Activated CD4-positive, alpha-beta T cell treated with anti-CD3 and anti-CD28 coated beads for 24 hours (primary cell): ENCODE results near the gene FSTL4.

Experiments
- DNase-seq, 2 donors: peaks; one replicate each; pipeline ENCODE4 v3.0.0-alpha.2; 2020; ENCODE audit warnings: low read depth in 2 of 2

Gene FSTL4

GRCh38 chr5:133341296-133341695, 271.0 kb downstream of the FSTL4 start:
- DNase-seq = no peak

GRCh38 chr5:133340822-133341221, 271.5 kb downstream of the FSTL4 start:
- DNase-seq = no peak

GRCh38 chr5:133340002-133340755, 272.2 kb downstream of the FSTL4 start:
- DNase-seq = no peak

GRCh38 chr5:133338504-133339355, 273.6 kb downstream of the FSTL4 start:
- no peak for DNase-seq

GRCh38 chr5:133337795-133338445, 274.4 kb downstream of the FSTL4 start:
- no peak for DNase-seq

- DNase-seq = no peak
Measured at GRCh38 chr5:133336969-133337410, 275.4 kb downstream of the FSTL4 start.

GRCh38 chr5:133336121-133336968, 276.0 kb downstream of the FSTL4 start:
- DNase-seq = no peak

GRCh38 chr5:133334796-133335639, 277.3 kb downstream of the FSTL4 start:
- no peak for DNase-seq

- no peak for DNase-seq
Measured at GRCh38 chr5:133333326-133334150, 278.8 kb downstream of the FSTL4 start.

GRCh38 chr5:133332439-133333024, 279.8 kb downstream of the FSTL4 start:
- DNase-seq = no peak

GRCh38 chr5:133331941-133332340, 280.4 kb downstream of the FSTL4 start:
- DNase-seq = no peak

GRCh38 chr5:133330956-133331355, 281.4 kb downstream of the FSTL4 start:
- no peak for DNase-seq

GRCh38 chr5:133328800-133329199, 283.5 kb downstream of the FSTL4 start:
- no peak for DNase-seq

GRCh38 chr5:133327946-133328401, 284.4 kb downstream of the FSTL4 start:
- DNase-seq = no peak

GRCh38 chr5:133326361-133326760, 286.0 kb downstream of the FSTL4 start:
- DNase-seq = no peak

- no peak for DNase-seq
Measured at GRCh38 chr5:133325864-133326263, 286.5 kb downstream of the FSTL4 start.

GRCh38 chr5:133324926-133325325, 287.4 kb downstream of the FSTL4 start:
- DNase-seq = no peak

GRCh38 chr5:133323494-133324457, 288.6 kb downstream of the FSTL4 start:
- DNase-seq = no peak
